H1 (cell line): ENCODE data around the gene NTN5. TPM values are rescaled to one million over a fixed set of nuclear protein-coding genes. Genes with fewer than 3 reads are reported as not detected.

Experiments
- CTCF ChIA-PET: fragments of 300-600 bp; sonication (Branson Sonifier 250); formaldehyde crosslinking; loops from one replicate; lab custom pipeline; 2021; ENCODE audit not compliant: partially characterized antibody; lab: Charles Lee
- POLR2A ChIA-PET: fragments of 300-600 bp; sonication (Branson Sonifier 250); formaldehyde crosslinking; loops from one replicate; lab custom pipeline; 2021; ENCODE audit warnings: inconsistent platforms; ENCODE audit not compliant: partially characterized antibody; lab: Charles Lee
- DNase-seq, 2 experiments: peaks; one replicate each; pipeline versions ENCODE4 v3.0.0 to v3.0.0-alpha.2; 2010 to 2022; ENCODE audit warnings: low spot score in 2 of 2, low read depth in 1 of 2, mixed read lengths in 1 of 2
- FAIRE-seq: peaks from 2 replicates; lab custom pipeline; 2011; peaks lifted over from hg19 to GRCh38; lab: Jason Lieb, UNC
- H2AFZ ChIP-seq: 2 replicates; pipeline ENCODE4 v1.8.1; 2012; ENCODE audit warnings: low read length, inconsistent platforms
- H2AK5ac ChIP-seq: 2 replicates; pipeline ENCODE4 v1.6.1; 2013; ENCODE audit warnings: low read depth, low read length
- H2BK120ac ChIP-seq: replicated peaks from 2 replicates; pipeline ENCODE3; 2013; ENCODE audit warnings: low read depth, low read length, inconsistent platforms
- H2BK12ac ChIP-seq: 2 replicates; pipeline ENCODE4 v1.6.1; 2013; ENCODE audit warnings: low read depth, low read length
- H2BK15ac ChIP-seq: 2 replicates; pipeline ENCODE4 v1.6.1; 2013; ENCODE audit warnings: low read length
- H2BK20ac ChIP-seq: 2 replicates; pipeline ENCODE4 v1.6.1; 2013; ENCODE audit warnings: low read length
- H2BK5ac ChIP-seq: 2 replicates; pipeline ENCODE4 v1.6.1; 2013; ENCODE audit warnings: low read depth, low read length
- H3K14ac ChIP-seq: 2 replicates; pipeline ENCODE4 v1.6.1; 2013; ENCODE audit warnings: inconsistent platforms; ENCODE audit not compliant: insufficient read length
- H3K18ac ChIP-seq: 2 replicates; pipeline ENCODE4 v1.6.1; 2013; ENCODE audit warnings: low read length; ENCODE audit errors: extremely low read depth
- H3K23ac ChIP-seq: 2 replicates; pipeline ENCODE4 v1.6.1; 2013; ENCODE audit warnings: inconsistent platforms; ENCODE audit not compliant: insufficient read length
- H3K23me2 ChIP-seq: 2 replicates; pipeline ENCODE4 v1.6.1; 2013; ENCODE audit warnings: low read depth, low read length
- H3K27ac ChIP-seq: 2 replicates; pipeline ENCODE4 v1.6.1; 2011; ENCODE audit warnings: low read depth, low read length, inconsistent platforms
- H3K27me3 ChIP-seq, 4 experiments: replicated peaks in 1 of 4; 1 replicate in 1 of 4; 2 replicates in 3 of 4; pipeline versions ENCODE4 v1.6.1 to v1.8.1; 2011 to 2013; ENCODE audit warnings: low read length in 3 of 4, mild to moderate bottlenecking in 3 of 4, inconsistent platforms in 2 of 4, mixed read lengths in 2 of 4, moderate library complexity in 1 of 4; ENCODE audit not compliant: control insufficient read depth in 3 of 4, insufficient read depth in 3 of 4; ENCODE audit errors: extremely low read depth in 1 of 4
- H3K36me3 ChIP-seq, 4 experiments: 2 replicates each; pipeline versions ENCODE4 v1.6.1 to v1.8.1; 2011 to 2013; ENCODE audit warnings: mild to moderate bottlenecking in 4 of 4, low read length in 3 of 4, moderate library complexity in 2 of 4, control low read depth in 1 of 4, inconsistent platforms in 1 of 4; ENCODE audit not compliant: insufficient read depth in 4 of 4, control insufficient read depth in 2 of 4
- H3K4ac ChIP-seq: replicated peaks from 2 replicates; pipeline ENCODE3; 2013; ENCODE audit warnings: low read length, low read depth, mixed read lengths, inconsistent platforms; ENCODE audit not compliant: insufficient read length
- H3K4me1 ChIP-seq, 4 experiments: replicated peaks in 1 of 4; 1 replicate in 1 of 4; 2 replicates in 3 of 4; pipeline versions ENCODE4 v1.6.1 to v1.8.1; 2011 to 2013; ENCODE audit warnings: low read length in 3 of 4, inconsistent platforms in 2 of 4, mixed read lengths in 1 of 4; ENCODE audit not compliant: insufficient read depth in 4 of 4, control insufficient read depth in 3 of 4
- H3K4me2 ChIP-seq, 2 experiments: 2 replicates each; pipeline versions ENCODE4 v1.6.1 to v1.8.1; 2011 to 2013; ENCODE audit warnings: low read depth in 2 of 2, low read length in 2 of 2, control low read depth in 1 of 2, inconsistent platforms in 1 of 2, mild to moderate bottlenecking in 1 of 2; ENCODE audit not compliant: insufficient read depth in 1 of 2
- H3K4me3 ChIP-seq, 4 experiments: fragments of 200-600, 300-600 bp in 1 of 4; sonication (generic), shearing (Covaris generic), sonication (Bioruptor Twin) in 1 of 4; 2 replicates each; pipeline versions ENCODE4 v1.5.1 to v1.8.1; 2011 to 2016; ENCODE audit warnings: low read length in 4 of 4, low read depth in 3 of 4, control low read depth in 2 of 4, inconsistent platforms in 2 of 4, mild to moderate bottlenecking in 2 of 4, mixed read lengths in 1 of 4, moderate library complexity in 1 of 4; ENCODE audit not compliant: insufficient read depth in 2 of 4; ENCODE audit errors: extremely low read depth in 1 of 4
- H3K56ac ChIP-seq: replicated peaks from 2 replicates; pipeline ENCODE3; 2013; ENCODE audit warnings: low read depth, mild to moderate bottlenecking, mixed read lengths, low read length, inconsistent platforms; ENCODE audit not compliant: insufficient read length
- H3K79me1 ChIP-seq: 2 replicates; pipeline ENCODE4 v1.6.1; 2013; ENCODE audit warnings: low read depth, low read length, control low read depth
- H3K79me2 ChIP-seq, 2 experiments: 2 replicates each; pipeline versions ENCODE4 v1.6.1 to v1.8.1; 2012 to 2013; ENCODE audit warnings: low read length in 2 of 2, mild to moderate bottlenecking in 2 of 2, inconsistent platforms in 1 of 2; ENCODE audit not compliant: insufficient read depth in 2 of 2, control insufficient read depth in 1 of 2
- H3K9ac ChIP-seq, 4 experiments: replicated peaks in 1 of 4; 1 replicate in 1 of 4; 2 replicates in 3 of 4; pipeline versions ENCODE4 v1.6.1 to v1.8.1; 2011 to 2013; ENCODE audit warnings: low read depth in 3 of 4, low read length in 3 of 4, control low read depth in 2 of 4, mild to moderate bottlenecking in 2 of 4, moderate library complexity in 2 of 4, inconsistent platforms in 1 of 4; ENCODE audit errors: extremely low read depth in 1 of 4
- H3K9me3 ChIP-seq, 2 experiments: 2 replicates each; pipeline versions ENCODE4 v1.6.1 to v1.8.1; 2012 to 2013; ENCODE audit warnings: mild to moderate bottlenecking in 2 of 2, moderate library complexity in 2 of 2, control low read depth in 1 of 2, inconsistent platforms in 1 of 2, low read depth in 1 of 2, low read length in 1 of 2, mixed read lengths in 1 of 2; ENCODE audit not compliant: insufficient read depth in 2 of 2
- H4K20me1 ChIP-seq, 2 experiments: replicated peaks in 1 of 2; 2 replicates each; pipeline versions ENCODE3 to v1.8.1; 2011 to 2013; ENCODE audit warnings: inconsistent platforms in 2 of 2, low read length in 2 of 2, mild to moderate bottlenecking in 1 of 2; ENCODE audit not compliant: insufficient read depth in 2 of 2, control insufficient read depth in 1 of 2
- H4K5ac ChIP-seq: 2 replicates; pipeline ENCODE4 v1.6.1; 2013; ENCODE audit warnings: low read length, low read depth, mixed read lengths, inconsistent platforms; ENCODE audit not compliant: insufficient read length
- H4K8ac ChIP-seq: 2 replicates; pipeline ENCODE4 v1.8.0; 2013; ENCODE audit warnings: mild to moderate bottlenecking, moderate library complexity, low read length, inconsistent platforms; ENCODE audit not compliant: insufficient read depth; ENCODE audit errors: extremely low read depth
- H4K91ac ChIP-seq: replicated peaks from 2 replicates; pipeline ENCODE3; 2013; ENCODE audit warnings: low read length, mixed read lengths, inconsistent platforms; ENCODE audit not compliant: insufficient read length
- EZH2 ChIP-seq: fragments of 200-600 bp; sonication (generic); IDR thresholded peaks from 2 replicates; pipeline ENCODE4 v1.7.1; 2012; ENCODE audit warnings: low read depth, mild to moderate bottlenecking, moderate library complexity, low read length, inconsistent platforms; ENCODE audit not compliant: severe bottlenecking
- MAFK ChIP-seq: IDR thresholded peaks from 2 replicates; pipeline ENCODE4 v1.6.1; 2012; ENCODE audit warnings: low read depth, mild to moderate bottlenecking, improper control_type of control experiment, low read length
- RFX5 ChIP-seq: IDR thresholded peaks from 2 replicates; pipeline ENCODE4 v1.6.1; 2011; ENCODE audit warnings: low read depth, low read length, improper control_type of control experiment, borderline replicate concordance
- SP1 ChIP-seq: IDR thresholded peaks from 2 replicates; pipeline ENCODE4 v1.6.1; 2011; ENCODE audit warnings: low read depth, low read length
- TCF12 ChIP-seq: IDR thresholded peaks from 2 replicates; pipeline ENCODE4 v1.6.1; 2011; ENCODE audit warnings: low read depth, mild to moderate bottlenecking, low read length
- WGBS, 2 experiments: shearing (Covaris generic) in 1 of 2; methylation state at CpG; one replicate each; pipeline versions ENCODE4 v1.1.6 to v1.1.7; 2013 to 2015; ENCODE audit warnings: low lambda C conversion rate in 2 of 2, mixed read lengths in 2 of 2, inconsistent platforms in 1 of 2, low coverage in 1 of 2, missing lambda C conversion rate in 1 of 2; ENCODE audit not compliant: insufficient replicate concordance in 2 of 2, insufficient coverage in 1 of 2, insufficient read length in 1 of 2; ENCODE audit errors: extremely low coverage in 1 of 2, missing lambda C conversion rate in 1 of 2; 5-methylcytosine and 5-hydroxymethylcytosine counted together
- polyA plus RNA-seq, 7 experiments: library from polyadenylated mRNA; depleted of rRNA in 3 of 7; stranded (reverse) in 5 of 7; unstranded in 2 of 7; fragments of >200 nt in 5 of 7; fragments of 200-250 nt in 2 of 7; gene quantifications; 1 replicate in 5 of 7; 2 replicates in 1 of 7; 4 replicates in 1 of 7; pipeline versions ENCODE4 v1.2.1 to v1.2.3, GENCODE V29; 2011 to 2013; ENCODE audit warnings: missing spikeins in 2 of 7, mixed read lengths in 2 of 7
- total RNA-seq: library from RNA; stranded (reverse); fragmentation: NEBNext Ultra II Directional; extraction: Animal tissue kit (Norgen Biotek cat#: 25700); gene quantifications from 2 replicates; pipeline ENCODE4 v1.2.1, GENCODE V29; 2021
- TF ChIP-seq, protein P1 (sequence below): IDR thresholded peaks from 2 replicates; pipeline ENCODE4 v1.6.1; 2012; ENCODE audit warnings: inconsistent platforms

The NTN5 gene
- total and polyA plus RNA-seq, 2 of the 8 experiments (the other 6 are each of a cell fraction or from before 2014, with no cell fraction given) = 0.47 to 0.85 TPM

DNA sequence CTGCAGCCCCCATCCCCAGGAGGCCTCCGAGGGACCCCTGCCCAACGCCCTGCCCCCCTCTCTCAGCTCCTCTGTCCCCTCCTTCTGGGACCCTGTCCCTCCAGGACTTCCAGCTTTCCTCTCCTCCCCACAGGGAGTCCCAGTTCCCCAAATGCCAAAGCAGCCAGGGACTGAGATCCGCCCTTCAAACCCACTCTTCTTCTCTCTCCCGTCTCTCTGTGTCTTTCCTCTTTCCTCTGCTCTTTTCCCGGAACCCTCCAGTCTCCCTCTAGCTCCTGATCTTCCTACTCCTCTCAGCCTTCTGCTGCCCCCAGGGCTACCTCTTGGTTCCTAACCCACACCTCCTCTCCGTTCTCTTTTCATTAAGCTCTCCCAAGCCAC lies 27.2 kb downstream of the NTN5 start:
- Histone ChIP-seq H3K18ac (peak overlapping the region; percentile 63), H3K79me2 (peaks cover 0 to 11% of the 10 kb centered on the region in 2 experiments; a peak in 2 of 4 replicates), H2AK5ac (peak overlapping the region; percentile 75; the same call in 1 of the 2 replicates), H3K27ac (peak overlapping the region; percentile 78), H4K91ac (peak overlapping the region; percentile 94), H2BK15ac (peak overlapping the region; percentile 99; the same call in 1 of the 2 replicates), H3K4me1 (peaks cover 0 to 7% (median 1%) of the 10 kb centered on the region in 4 experiments; a peak in 4 of 7 replicates), H4K20me1 (no peaks in the 10 kb centered on the region), H3K27me3 (no peaks in the 10 kb centered on the region), H4K8ac (peak overlapping the region; percentile 22), H3K9me3 (no peaks in the 10 kb centered on the region), H3K4me3 (peak overlapping the region; percentile 68 to 84 (median 82)), H2BK120ac (peak overlapping the region; percentile 14), H3K23me2 (peaks cover 11% of the 10 kb centered on the region), H2BK20ac (peak overlapping the region; percentile 72), H3K23ac (no peak overlapping the region), H3K4ac (peak overlapping the region; percentile 62), H2BK5ac (peak overlapping the region; percentile 99), H3K36me3 (no peaks in the 10 kb centered on the region), H2BK12ac (peak overlapping the region; percentile 84), H3K4me2 (peak overlapping the region; percentile 89 to 98), H3K14ac (peak overlapping the region; percentile 44), H3K9ac (peak overlapping the region in 3 of 4 experiments; percentile 40 to 73 (median 43); a peak in 6 of 7 replicates), H3K79me1 (no peaks in the 10 kb centered on the region), H3K56ac (peak overlapping the region; percentile 75), H4K5ac (peak overlapping the region; percentile 76), H2AFZ (no peak overlapping the region)
- 0% methylated on average over 5 of the region's 6 CpGs; no CpG with 5 or more reads in 1 of the 2 experiments for WGBS, 2 experiments
- CTCF ChIA-PET = interaction anchor here (0.6 to 3.4 kb wide), 31 partner anchors 9 to 327 kb away, joined by 3 to 26 read pairs (median 4); partner anchors contain the start of genes BCAT2, FUT1 and FUT2
- POLR2A ChIA-PET = interaction anchor here (0.9 to 2.9 kb wide), 39 partner anchors 8 to 318 kb away, joined by 3 to 27 read pairs (median 5); partner anchors contain the start of genes FAM83E, FUT2, HSD17B14 and IZUMO1
- FAIRE-seq = no peak
- DNase-seq = peak in 1 of 2 experiments; percentile 74
- TF ChIP-seq EZH2 (no peak), TCF12 (no peak), MAFK (no peak), RFX5 (no peak), SP1 (peak; percentile 56; the same call in 1 of the 2 replicates)
- TF ChIP-seq, protein P1, sequence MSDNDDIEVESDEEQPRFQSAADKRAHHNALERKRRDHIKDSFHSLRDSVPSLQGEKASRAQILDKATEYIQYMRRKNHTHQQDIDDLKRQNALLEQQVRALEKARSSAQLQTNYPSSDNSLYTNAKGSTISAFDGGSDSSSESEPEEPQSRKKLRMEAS = no peak
